ENCODE results near the gene PEX10. TPM values are rescaled to one million over a fixed set of nuclear protein-coding genes. Genes with fewer than 3 reads are reported as not detected.

The PEX10 gene
- total and polyA plus RNA-seq, 10 of the 15 experiments (the other 5 are each of a cell fraction or from before 2014, with no cell fraction given): 0.24 to 24.9 (median 16.8) TPM; not detected in 1

DNA sequence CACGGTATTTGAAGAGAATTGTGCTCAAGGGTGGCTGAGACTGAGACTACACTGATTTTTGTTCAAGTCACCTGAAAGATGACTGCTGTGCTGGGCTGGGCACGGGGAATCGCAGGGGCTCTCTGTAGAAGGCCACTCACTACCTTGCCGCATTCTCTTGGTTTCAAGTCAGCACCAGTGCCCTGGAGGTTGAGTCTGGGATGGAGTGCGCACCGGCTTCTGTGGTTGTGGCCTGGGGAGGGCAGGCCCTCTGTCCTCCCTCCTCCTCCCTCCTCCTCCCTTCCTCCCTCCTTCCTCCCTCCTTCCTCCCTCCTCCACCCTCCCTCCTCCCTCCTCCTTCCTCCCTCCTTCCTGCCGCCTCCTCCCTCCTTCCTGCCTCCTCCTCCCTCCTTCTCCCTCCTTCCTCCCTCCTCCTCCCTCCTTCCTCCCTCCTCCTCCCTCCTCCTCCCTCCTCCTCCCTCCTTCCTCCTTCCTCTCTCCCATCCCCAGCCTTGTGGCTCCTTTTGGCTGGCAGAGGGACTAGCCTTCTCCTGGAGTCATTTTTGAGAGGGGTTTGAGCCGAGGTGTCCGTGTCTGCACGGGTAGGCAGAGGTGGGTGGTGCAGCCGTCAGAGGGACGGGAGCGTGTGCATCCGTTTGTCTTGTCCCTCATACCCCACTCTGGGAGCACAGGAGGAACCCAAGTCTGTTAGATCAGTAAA is 11.3 kb downstream of the PEX10 start:
- no peak overlapping the region for H2AFZ ChIP-seq (ENCODE audit: control insufficient read depth, low read depth, low read length)
- 85% methylated on average over 14 of the region's 14 CpGs for WGBS (ENCODE audit: insufficient coverage, insufficient replicate concordance, low lambda C conversion rate, missing lambda C conversion rate)
- H3K36me3 ChIP-seq (ENCODE audit: control insufficient read depth in 2 of 2, insufficient read depth in 2 of 2, low read length in 1 of 2): peaks cover 18 to 34% of the 10 kb centered on the region in 2 experiments
- no peaks in the 10 kb centered on the region for H3K79me2 ChIP-seq (ENCODE audit: control insufficient read depth, insufficient read depth, low read length)
- TF ChIP-seq FOXM1 (IDR thresholded peaks at IDR 0.05; ENCODE audit: low read depth, low read length) (no peak), POLR2A (IDR thresholded peaks at IDR 0.05; ENCODE audit: low read depth, low read length) (0 out of 2 replicates have a peak, but pooled peaks have one; percentile 19)
- POLR2A ChIA-PET: no interaction called here
- no TSS peak for BruUV-seq (replicated peaks)
- in situ Hi-C loops (cut with MboI): no loop called here
- no peak overlapping the region for H3K4me3 ChIP-seq
- no peak for DNase-seq (ENCODE audit: low read depth, low spot score)
- H3K9ac ChIP-seq (ENCODE audit: control insufficient read depth, insufficient read depth, low read length): no peak overlapping the region
- no peaks in the 10 kb centered on the region for H3K27me3 ChIP-seq (replicated peaks in 1 of 2; ENCODE audit: control insufficient read depth in 2 of 2, insufficient read depth in 2 of 2, low read length in 1 of 2)
- SMC1A ChIA-PET (ENCODE audit: uncharacterized antibody, unreplicated experiment): no interaction called here
- CTCF ChIA-PET: no interaction called here
- no peak for ATAC-seq
- H3K4me1 ChIP-seq (ENCODE audit: control insufficient read depth, insufficient read depth, low read length): no peaks in the 10 kb centered on the region
- RAD21 ChIA-PET (ENCODE audit: unreplicated experiment): no interaction called here
- H3K9me3 ChIP-seq (replicated peaks; ENCODE audit: control insufficient read depth, insufficient read depth, low read length): no peaks in the 10 kb centered on the region
- no peak overlapping the region for H3K4me2 ChIP-seq (ENCODE audit: control insufficient read depth, insufficient read depth)
- no peaks in the 10 kb centered on the region for H4K20me1 ChIP-seq (ENCODE audit: control insufficient read depth, insufficient read depth)
- FAIRE-seq: no peak
- no peak overlapping the region for H3K27ac ChIP-seq (ENCODE audit: control insufficient read depth, insufficient read depth)
- intact Hi-C loops (cut with micrococcal nuclease; ENCODE audit: unreplicated experiment): no loop called here

- CTCF ChIA-PET: no interaction called here
Observed at GRCh38 chr1:2400576-2400909, 11.8 kb downstream of the PEX10 start.

More at GRCh38 chr1:2400576-2400909, 11.8 kb downstream of the PEX10 start:
- POLR2A ChIA-PET: no interaction called here
- peaks cover 18 to 36% of the 10 kb centered on the region in 2 experiments for H3K36me3 ChIP-seq (ENCODE audit: control insufficient read depth in 2 of 2, insufficient read depth in 2 of 2, low read length in 1 of 2)
- intact Hi-C loops (cut with micrococcal nuclease; ENCODE audit: unreplicated experiment): no loop called here
- H3K27me3 ChIP-seq (replicated peaks in 1 of 2; ENCODE audit: control insufficient read depth in 2 of 2, insufficient read depth in 2 of 2, low read length in 1 of 2): no peaks in the 10 kb centered on the region
- no peak overlapping the region for H3K4me3 ChIP-seq
- H4K20me1 ChIP-seq (ENCODE audit: control insufficient read depth, insufficient read depth): no peaks in the 10 kb centered on the region
- no peaks in the 10 kb centered on the region for H3K4me1 ChIP-seq (ENCODE audit: control insufficient read depth, insufficient read depth, low read length)
- no peak overlapping the region for H3K4me2 ChIP-seq (ENCODE audit: control insufficient read depth, insufficient read depth)
- RAD21 ChIA-PET (ENCODE audit: unreplicated experiment): no interaction called here
- in situ Hi-C loops (cut with MboI): no loop called here
- FAIRE-seq: no peak
- no peak overlapping the region for H2AFZ ChIP-seq (ENCODE audit: control insufficient read depth, low read depth, low read length)
- peaks cover under 1% of the 10 kb centered on the region; the same call in 1 of the 2 replicates for H3K79me2 ChIP-seq (ENCODE audit: control insufficient read depth, insufficient read depth, low read length)
- no peak for DNase-seq (ENCODE audit: low read depth, low spot score)
- WGBS (ENCODE audit: insufficient coverage, insufficient replicate concordance, low lambda C conversion rate, missing lambda C conversion rate): 79% methylated on average over 10 of the region's 10 CpGs
- no peak for TF ChIP-seq EZH2 (IDR thresholded peaks at IDR 0.05; ENCODE audit: borderline replicate concordance, control insufficient read depth, low read depth, low read length)
- ATAC-seq: no peak
- no peak overlapping the region for H3K9ac ChIP-seq (ENCODE audit: control insufficient read depth, insufficient read depth, low read length)
- SMC1A ChIA-PET (ENCODE audit: uncharacterized antibody, unreplicated experiment): no interaction called here
- no TSS peak for BruUV-seq (replicated peaks)
- H3K9me3 ChIP-seq (replicated peaks; ENCODE audit: control insufficient read depth, insufficient read depth, low read length): no peaks in the 10 kb centered on the region
- no peak overlapping the region for H3K27ac ChIP-seq (ENCODE audit: control insufficient read depth, insufficient read depth)
